GM12874 (cell line): ENCODE results near the gene TMEM8B.

Experiments
- TF ChIP-seq, protein P1 (sequence below): IDR thresholded peaks from 2 replicates; pipeline ENCODE4 v1.5.1; 2011; ENCODE audit warnings: low read depth, mild to moderate bottlenecking, control low read depth, low read length, moderate library complexity; ENCODE audit not compliant: insufficient read depth

The TMEM8B gene

GRCh38 chr9:35792024-35792813 is 36.8 kb upstream of the TMEM8B start:
- TF ChIP-seq, protein P1, sequence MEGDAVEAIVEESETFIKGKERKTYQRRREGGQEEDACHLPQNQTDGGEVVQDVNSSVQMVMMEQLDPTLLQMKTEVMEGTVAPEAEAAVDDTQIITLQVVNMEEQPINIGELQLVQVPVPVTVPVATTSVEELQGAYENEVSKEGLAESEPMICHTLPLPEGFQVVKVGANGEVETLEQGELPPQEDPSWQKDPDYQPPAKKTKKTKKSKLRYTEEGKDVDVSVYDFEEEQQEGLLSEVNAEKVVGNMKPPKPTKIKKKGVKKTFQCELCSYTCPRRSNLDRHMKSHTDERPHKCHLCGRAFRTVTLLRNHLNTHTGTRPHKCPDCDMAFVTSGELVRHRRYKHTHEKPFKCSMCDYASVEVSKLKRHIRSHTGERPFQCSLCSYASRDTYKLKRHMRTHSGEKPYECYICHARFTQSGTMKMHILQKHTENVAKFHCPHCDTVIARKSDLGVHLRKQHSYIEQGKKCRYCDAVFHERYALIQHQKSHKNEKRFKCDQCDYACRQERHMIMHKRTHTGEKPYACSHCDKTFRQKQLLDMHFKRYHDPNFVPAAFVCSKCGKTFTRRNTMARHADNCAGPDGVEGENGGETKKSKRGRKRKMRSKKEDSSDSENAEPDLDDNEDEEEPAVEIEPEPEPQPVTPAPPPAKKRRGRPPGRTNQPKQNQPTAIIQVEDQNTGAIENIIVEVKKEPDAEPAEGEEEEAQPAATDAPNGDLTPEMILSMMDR = no peak

DNA sequence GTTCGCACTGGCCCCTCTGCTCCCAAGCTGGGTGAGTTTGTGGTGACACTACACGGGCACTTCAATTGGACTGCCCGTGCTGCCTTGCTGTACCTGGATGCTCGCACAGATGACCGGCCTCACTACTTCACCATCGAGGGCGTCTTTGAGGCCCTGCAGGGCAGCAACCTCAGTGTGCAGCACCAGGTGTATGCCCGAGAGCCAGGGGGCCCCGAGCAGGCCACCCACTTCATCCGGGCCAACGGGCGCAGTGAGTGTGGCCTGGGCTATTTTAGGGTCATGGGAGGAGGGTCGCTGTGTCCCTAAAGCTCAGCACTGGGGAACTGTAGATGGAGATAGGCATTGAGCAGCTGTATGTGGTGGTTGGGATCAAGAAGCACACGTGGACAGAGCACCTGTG is 36.2 kb upstream of the TMEM8B start:
- TF ChIP-seq, protein P1 = no peak

- TF ChIP-seq, protein P1 = no peak
These were observed 35.6 kb upstream of the TMEM8B start for GRCh38 chr9:35793461-35793860.

- TF ChIP-seq, protein P1 = no peak
These were observed 33.3 kb upstream of the TMEM8B start for GRCh38 chr9:35795695-35796094.

- TF ChIP-seq, protein P1 = no peak
These were observed 31.5 kb upstream of the TMEM8B start for GRCh38 chr9:35797311-35798109.

DNA sequence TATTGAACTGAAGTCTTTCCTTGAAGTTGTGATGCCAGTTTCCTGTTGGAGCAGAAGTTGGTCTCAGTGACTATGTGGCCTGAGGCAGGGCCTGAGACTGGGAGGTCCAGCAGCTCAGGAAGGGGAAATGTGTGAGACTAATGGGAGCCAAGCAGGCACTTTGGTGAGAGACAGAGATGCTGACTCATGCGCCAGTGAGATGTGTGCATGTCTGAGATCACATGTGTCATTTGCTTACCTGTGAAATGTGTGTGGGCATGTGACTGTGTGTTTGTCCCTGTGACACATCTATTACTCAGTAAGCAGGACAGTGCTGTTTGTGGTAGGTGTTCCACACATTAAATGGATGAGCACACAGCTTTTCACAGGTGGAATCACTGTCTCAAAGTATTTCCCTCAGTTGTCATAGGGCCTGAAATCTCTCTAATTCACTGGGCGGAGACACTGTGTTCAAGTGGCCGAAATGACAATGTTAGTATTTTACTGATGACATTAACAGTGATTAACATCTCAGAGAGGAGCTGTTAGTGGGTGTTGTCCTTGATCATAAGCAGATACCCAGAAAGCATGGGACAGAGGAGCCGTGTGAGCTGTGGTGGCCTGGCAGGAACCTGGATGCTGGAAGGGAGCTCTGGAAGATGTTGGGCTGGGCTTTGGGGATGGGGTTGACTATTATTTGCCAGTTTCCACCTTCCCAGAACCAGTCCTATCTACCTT is 30.2 kb upstream of the TMEM8B start:
- TF ChIP-seq, protein P1 = no peak

DNA sequence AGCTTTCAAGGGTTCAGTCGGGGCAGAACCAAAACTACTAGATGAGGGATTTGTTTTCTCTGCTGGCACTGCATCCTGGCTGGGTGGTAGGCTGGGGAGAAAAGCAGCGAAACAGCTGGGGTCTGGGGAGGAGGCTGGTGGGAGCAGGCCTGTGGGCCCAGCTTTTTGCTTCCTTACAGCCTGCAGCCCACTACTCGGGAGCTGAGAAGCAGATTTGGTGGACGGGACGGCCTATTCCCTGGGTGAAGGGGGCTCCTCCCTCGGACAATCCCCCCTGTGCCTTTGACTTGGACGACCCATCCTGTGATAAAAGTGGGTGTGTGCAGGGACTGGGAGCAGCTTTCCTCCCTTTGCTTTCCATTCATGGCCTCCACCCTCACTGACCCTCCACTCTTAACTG is 28.5 kb upstream of the TMEM8B start:
- TF ChIP-seq, protein P1 = no peak
